GM12873 (cell line): ENCODE data around the gene TMPRSS6.

Source experiments
- CTCF ChIP-seq: IDR thresholded peaks from 2 replicates; pipeline ENCODE4 v1.5.1; 2012; ENCODE audit warnings: low read depth, mild to moderate bottlenecking, moderate library complexity, low read length, control low read depth; ENCODE audit not compliant: insufficient read depth; ENCODE audit errors: missing control alignments

TMPRSS6 gene

GRCh38 chr22:37084385-37084784 lies 25.1 kb downstream of the TMPRSS6 start:
- no peak for TF ChIP-seq CTCF

GRCh38 chr22:37083914-37084313 lies 25.6 kb downstream of the TMPRSS6 start:
- TF ChIP-seq CTCF: no peak

GRCh38 chr22:37082251-37082873 lies 27.2 kb downstream of the TMPRSS6 start:
- no peak for TF ChIP-seq CTCF

- no peak for TF ChIP-seq CTCF
Observed at GRCh38 chr22:37080838-37081237, 28.7 kb downstream of the TMPRSS6 start.

GRCh38 chr22:37080438-37080837 lies 29.1 kb downstream of the TMPRSS6 start:
- no peak for TF ChIP-seq CTCF

- TF ChIP-seq CTCF: no peak
Observed at GRCh38 chr22:37079668-37080171, 29.8 kb downstream of the TMPRSS6 start.

- no peak for TF ChIP-seq CTCF
Observed at GRCh38 chr22:37079158-37079557, 30.4 kb downstream of the TMPRSS6 start.
